Activated CD8-positive, alpha-beta memory T cell treated with anti-CD3 and anti-CD28 coated beads, Interleukin-2, amount 50 U/mL, for 1 hour (primary cell): ENCODE results near the gene STRN3.
"Not testable (repeated sequence)": the region's sequence is repeated elsewhere in the genome, so short reads cannot be mapped to it uniquely, and the experiment has no call there.

Experiments used
- DNase-seq: peaks from one replicate; pipeline ENCODE4 v3.0.0-alpha.2; 2020; ENCODE audit errors: extremely low read depth

Gene STRN3

DNA sequence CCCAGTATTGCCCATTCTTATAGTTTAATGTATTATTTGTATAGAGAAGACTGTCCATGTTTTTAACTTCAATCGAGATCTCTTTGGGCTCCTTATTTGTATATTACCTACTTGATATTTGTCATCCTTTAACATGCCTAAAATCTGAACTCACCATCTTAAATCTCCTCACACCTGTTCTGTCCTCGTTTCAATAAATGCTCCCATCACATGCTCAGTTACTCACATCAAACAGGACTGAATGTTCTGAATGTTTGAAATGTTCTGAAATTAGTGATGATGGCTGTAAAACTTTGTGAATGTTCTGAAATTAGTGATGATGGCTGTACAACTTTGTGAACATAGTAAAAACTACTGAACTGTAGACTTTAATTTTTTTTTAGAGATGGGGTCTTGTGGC is 117.4 kb downstream of the STRN3 start:
- DNase-seq = no peak

DNA sequence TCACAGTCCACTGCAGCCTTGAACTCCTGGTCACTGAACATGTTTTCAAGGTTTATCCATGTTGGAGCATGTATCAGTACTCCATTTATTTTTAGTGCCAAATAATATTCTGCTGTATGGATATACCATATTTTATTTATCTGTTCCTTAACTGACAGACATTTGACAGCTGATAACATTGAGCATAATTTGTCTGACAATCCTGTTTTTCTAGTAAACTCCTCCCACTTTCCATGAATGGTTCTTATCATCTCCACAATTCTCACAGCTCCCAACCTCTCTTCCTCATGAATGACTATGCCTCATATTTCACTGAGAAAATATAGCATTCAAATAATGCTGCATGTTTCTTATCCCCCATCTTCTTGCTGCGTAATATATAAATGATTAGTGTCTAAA is 118.5 kb downstream of the STRN3 start:
- DNase-seq = no peak

DNA sequence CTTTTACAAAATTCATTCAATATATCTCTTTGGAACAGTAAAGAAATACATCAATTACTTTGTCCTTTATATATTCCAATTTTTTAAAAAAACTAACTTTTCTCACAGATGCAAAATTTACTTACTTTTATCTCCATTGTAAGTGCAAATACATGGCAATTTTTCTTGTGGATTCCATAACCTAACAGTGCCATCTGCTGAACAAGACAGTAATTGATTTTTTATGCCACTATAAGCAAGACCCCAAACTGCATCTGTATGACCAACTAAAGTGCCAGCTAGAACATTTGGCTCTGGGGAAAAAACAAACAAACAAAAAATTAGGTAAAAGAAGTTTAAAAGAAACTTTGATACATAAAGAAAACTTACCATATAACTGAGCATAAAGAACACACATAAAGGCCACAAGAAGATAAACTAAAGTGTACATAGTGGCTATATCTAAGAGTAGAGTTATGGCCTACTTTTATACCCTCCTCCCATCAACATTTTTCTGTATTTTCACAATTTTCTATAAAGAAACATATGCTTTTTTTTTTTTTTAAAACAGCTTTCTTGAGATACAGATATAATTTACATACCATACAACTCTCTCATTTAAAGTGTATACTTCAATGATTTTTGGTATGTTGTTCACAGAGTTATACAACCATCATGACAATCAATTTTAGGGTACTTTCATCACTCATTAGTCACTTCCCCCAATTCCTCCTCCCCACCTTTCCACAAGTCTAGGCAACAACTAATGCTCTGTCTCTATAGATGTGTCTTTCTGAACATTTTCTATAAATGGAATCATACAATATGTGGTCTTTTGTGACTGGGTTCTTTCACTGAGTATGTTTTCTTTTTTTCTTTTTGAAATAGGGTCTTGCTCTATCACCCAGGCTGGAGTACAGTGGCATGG is 119.2 kb downstream of the STRN3 start:
- no peak for DNase-seq

DNA sequence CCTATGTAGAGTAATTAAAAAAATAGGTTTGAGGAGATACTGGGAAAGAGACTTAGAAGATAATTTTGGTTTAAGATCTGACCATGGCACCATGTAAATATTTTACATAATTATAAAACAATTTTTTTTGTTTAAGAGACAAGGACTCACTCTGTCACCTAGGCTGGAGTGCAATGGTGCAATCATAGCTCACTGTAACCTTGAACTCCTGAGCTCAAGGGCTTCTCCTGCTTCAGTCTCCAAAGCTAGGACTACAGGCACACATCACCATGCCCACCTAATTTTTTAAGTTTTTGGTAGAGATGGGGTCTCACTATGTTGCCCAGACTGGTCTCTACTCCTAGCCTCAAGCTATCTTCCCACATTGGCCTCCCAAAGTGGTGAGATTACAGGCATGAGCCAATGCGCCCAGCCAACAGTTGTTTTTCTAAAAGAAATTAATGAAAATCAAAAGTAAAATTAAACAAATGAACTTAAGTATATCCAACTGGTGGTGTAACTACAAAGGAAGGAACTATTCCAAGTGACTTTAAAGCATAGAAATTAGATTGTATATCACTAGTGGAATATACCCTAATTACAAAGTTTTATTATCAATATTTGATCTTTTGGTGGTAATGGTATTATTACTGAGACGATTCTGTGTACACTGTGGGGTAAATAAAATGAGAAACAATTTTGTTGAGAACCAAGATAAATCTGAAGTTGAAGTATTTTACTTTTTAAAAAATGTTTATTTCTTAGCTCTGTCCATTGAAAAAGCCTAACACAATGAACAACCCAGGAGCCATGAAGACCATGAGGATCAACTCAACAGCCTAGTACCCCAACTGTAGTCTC is 122.7 kb downstream of the STRN3 start:
- DNase-seq = no peak

DNA sequence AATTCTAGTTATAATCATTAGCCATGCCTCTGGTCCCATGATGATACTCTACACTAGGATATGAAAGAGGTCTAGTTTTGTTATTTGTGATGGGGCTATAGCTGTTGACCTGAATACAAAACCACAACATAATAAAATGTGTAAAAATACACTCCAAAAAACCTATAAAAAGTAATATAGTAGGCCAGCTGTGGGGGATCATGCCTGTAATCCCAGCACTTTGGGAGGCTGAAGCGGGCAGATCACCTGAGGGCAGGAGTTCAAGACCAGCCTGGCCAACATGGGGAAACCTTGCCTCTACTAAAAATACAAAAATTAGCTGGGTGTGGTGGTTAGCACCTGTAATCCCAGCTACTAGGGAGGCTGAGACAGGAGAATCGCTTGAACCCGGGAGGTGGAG is 129.1 kb downstream of the STRN3 start:
- not testable (repeated sequence) for DNase-seq

DNA sequence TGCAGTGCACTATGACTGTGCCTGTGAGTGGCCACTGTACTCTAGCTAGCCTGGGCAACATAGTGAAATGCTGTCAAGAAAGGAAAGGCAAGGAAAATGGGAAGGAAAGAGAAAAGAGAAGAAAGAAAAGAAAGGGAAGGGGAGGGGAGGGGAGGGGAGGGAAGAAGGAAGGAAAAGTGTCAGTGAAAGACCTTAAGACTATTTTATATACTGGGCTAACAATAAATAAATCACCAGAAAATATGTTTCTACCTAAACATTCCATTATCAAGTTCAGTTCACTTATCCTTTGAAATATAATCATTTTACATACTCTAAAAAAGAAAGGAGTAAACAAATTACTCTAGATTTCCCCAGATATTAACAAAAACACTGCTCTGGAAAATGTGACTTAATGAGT is 129.7 kb downstream of the STRN3 start:
- no peak for DNase-seq

DNA sequence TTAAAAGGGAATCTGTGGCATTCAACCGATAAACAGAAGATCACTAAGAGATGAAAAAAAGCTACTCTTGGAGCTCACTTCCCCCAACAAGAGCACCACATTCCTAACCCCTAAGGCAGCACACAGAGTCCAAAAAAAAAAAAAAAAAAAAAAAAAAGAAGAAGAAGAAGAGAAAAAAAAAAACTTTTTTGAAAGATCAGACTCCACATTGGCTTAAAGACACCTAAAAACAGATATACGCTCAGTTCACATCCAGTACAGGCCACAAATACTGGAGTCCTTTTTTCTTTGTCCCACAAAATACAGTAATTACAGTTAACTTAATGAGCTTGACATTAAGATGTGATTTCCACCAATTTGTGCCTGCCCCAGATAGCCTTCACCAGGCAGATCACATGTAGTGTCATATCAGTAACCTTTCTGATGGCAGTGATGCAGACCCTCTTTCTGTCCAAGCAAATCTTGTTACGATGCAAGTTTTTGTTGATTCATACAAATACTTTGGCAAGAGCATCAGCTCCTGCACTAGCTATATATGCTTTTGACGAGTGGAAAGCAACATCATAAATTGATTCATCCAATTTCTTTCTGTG is 131.2 kb downstream of the STRN3 start:
- no peak for DNase-seq

DNA sequence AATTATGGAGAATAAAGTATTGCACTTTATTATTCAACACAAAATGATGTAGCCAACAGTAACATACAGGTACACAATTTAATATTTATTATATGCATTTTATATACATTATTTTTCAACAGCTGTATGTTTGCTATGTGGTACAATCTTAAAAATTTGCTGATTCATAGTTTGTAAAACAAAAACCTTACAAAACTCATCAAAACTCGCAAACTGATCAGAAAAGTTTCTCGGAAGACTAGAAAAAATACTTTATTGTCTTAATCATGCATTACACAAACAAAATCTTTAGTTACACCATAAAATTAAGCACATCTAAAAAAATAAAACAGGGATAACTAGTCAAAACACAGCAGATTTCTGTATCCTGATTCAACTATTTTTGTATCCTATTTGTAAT is 132.4 kb downstream of the STRN3 start:
- DNase-seq = no peak

DNA sequence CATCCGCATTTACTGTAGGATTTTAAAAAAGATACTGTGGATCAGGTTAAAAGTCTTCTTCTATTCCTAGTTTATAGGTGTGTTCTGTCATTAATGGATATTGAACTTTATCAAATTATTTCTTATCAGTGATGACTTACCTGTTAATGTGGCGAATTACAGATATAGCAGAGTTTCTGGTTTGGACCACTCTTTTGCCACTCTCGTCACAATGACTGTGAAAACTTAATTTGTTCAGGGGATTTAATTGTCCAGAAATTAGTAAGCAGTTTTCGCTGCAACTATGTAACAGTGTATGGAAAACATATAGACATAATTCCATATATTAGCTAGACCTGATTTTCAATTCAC is 137.0 kb downstream of the STRN3 start:
- DNase-seq = no peak

DNA sequence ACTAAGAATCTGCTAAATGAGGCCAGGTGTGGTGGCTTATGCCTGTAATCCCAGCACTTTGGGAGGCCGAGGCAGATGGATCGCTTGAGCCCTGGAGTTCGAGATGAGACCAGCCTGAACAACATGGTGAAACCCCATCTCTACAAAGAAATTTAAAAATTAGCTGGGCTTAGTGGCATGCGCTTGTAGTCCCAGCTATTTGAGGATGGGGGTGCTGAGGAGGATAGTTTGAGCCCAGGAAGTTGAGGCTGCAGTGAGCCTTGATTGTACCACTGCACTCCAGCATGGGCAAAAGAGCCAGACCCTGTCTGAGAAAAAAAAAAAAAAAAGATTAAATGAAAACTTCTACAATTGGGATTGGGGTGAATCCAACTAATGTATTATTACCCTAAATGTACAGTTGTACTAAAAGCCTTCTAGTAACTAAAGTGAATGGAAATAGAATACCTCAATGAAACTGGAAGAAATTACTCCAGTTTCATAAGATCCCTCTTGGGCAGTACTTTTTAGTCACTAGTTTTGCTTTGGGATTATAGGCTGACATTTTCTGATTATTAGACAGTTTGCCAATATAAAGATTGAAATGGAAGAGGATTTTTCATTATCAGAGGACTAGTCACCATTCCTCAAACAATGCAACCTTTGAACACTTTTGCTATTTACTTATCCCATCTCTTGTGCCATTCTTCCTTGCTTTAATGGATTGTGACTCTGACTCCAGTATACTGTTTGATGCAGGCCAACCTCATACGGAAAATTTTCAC is 137.5 kb downstream of the STRN3 start:
- DNase-seq = no peak

DNA sequence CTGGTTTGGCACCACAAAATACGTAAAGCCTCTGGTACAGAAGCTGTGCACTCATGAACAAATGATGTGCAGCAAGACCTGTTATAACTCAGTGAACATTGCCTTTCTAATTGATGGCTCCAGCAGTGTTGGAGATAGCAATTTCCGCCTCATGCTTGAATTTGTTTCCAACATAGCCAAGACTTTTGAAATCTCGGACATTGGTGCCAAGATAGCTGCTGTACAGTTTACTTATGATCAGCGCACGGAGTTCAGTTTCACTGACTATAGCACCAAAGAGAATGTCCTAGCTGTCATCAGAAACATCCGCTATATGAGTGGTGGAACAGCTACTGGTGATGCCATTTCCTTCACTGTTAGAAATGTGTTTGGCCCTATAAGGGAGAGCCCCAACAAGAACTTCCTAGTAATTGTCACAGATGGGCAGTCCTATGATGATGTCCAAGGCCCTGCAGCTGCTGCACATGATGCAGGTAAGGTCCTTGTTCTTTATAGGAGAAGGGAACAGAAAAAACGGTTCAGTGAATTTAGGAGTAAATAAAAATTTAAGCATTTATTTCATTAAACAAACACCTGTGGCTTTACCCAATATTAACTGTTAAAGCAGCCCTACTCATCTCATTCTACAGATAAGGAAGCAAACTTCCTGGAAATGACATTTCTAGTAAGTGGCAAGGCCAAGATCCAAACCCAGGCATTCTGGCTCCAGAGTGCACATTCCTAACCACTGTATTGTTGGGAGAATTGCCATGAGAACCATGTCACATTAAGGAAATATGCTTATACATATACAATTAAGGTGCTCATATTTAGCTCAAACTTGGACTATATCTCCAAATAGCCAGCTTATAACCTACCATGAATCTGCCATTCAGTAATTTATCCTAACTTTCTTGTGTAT is 140.1 kb downstream of the STRN3 start:
- no peak for DNase-seq

DNA sequence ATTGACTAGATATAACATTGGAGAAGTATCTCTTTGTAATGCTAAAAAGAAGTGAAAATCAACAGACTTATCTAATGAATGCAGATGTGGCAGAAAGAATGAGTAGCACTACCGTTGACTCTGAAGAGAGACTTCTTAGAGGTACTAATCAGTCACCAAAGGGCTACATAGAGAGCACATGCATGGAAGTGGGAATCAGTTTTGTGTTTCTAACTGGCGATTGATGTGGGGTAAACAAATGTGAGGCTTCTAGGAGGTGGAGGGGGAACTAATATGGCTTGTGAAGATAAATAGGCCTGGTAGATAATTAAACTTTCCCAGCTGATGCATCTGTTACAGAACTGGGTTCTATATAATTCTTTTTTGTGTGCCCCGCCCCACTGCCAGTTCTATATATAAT is 141.3 kb downstream of the STRN3 start:
- DNase-seq = no peak

DNA sequence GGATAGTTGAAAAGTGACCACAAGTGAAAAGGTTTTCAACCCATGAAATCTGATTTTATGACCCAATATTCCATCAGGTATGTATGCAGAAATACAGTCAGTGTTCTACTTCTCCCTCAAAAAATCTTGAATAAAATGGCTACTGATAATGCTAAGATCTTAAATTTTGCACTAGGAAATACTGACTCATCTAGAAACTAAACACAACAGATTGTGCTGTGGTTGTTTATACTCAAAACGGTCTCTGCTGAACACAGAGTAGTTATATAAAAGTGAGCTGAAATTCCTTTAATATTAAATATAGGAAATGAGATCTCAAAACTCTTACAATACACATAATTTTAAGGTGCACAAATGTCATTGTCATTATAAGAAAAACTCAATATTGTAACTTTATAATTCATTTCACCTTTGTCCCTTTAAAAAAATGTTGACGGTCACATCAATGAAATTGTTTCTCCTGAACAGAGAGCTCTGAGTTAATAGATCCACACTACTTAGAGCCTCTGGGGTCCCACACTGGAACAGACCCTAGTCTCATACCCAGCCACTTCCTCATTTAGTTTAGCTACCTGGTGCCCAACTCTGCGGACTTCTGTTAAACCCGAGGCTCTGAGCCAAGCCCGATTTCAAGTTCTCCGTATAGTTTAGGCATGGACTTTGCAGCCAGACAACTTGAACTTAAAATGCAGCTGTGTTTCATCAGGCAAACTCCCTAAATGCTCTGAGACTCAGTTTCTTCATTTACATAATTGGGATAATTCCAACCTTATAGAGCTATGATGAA is 142.5 kb downstream of the STRN3 start:
- DNase-seq = no peak

DNA sequence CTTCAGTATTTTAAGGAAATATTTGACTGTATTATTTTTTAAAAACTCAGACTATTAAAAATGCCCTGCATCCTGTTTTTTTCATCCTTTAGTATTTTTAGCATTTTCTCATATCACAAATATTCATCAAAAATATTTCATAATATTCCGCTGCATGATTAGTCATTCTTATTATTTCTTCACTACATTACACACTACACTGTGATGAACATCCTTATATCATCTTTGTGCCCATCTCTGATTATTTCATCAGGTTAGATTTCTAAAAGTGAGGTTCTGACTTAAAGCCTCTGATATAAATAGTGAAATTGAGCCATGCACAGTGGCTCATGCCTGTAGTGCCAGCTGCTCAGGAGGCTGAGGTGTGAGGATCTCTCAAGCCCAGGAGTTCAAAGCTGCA is 143.7 kb downstream of the STRN3 start:
- no peak for DNase-seq

DNA sequence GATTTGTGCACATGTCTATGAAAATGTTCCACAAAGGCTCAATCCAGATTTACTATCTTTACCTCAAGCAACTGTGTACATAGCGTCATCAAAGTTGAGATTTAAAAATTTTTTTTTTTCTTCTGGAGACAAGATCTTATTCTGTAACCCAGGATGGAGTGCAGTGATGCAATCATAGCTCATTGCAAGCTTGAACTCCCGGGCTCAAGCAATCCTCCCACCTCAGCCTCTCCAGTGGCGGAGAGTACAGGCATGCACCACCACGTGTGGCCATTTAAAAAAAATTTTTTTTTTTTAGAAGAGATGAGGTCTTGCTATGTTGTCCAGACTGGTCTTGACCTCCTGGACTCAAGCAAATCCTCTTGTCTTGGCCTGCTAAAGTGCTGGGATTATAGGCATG is 149.5 kb downstream of the STRN3 start:
- DNase-seq = no peak

DNA sequence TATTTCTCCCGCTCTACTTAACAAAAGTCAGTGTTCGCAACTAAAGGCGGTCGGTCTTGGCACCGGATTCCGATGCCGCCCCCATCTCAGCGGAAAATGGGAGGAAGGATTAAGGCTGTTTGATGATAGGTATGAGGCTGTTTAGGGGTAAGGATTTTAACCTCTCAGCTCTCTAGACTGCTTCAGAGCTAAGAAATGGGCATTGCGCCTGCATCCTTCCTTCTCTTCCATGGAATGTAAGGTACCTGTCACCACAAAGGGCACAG is 150.5 kb downstream of the STRN3 start:
- no peak for DNase-seq

DNA sequence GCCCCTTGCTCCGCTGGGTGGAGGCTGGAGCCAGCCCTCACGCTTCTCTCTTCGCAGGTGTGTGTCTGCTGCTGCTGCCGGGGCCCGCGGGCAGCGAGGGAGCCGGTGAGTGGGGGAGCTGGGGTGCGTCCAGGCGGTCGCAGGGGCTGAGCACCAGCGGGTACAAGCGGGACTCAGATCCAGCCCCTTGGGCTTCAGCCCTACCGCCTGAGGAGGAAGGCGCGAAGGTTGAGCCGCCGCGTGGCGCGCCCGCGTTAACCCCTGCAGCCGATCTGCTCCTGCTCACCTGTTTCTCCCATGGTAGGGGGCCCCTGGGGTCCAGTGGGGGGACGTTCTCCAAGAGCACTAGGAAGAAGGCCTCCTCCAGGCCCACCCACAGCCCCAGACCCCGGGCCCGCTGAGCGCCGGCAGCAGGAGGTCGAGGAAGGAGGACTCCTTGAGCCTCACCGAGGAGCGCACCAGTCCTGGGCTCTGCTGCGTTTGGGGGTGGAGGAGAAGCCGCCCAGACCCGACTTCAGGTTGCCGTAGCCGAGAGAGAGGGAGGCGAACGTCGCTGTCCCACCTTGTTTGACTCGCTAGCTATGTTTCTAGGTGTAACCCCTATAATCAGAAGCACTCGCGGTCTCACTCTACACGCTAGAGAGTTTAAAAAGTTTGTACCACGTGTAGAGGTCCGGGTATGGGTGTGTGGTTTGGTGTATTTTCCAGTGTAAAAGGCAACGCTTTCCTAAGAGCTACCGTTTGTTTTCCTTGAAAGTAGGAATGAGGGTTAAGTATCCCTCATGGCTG is 151.0 kb downstream of the STRN3 start:
- no peak for DNase-seq

DNA sequence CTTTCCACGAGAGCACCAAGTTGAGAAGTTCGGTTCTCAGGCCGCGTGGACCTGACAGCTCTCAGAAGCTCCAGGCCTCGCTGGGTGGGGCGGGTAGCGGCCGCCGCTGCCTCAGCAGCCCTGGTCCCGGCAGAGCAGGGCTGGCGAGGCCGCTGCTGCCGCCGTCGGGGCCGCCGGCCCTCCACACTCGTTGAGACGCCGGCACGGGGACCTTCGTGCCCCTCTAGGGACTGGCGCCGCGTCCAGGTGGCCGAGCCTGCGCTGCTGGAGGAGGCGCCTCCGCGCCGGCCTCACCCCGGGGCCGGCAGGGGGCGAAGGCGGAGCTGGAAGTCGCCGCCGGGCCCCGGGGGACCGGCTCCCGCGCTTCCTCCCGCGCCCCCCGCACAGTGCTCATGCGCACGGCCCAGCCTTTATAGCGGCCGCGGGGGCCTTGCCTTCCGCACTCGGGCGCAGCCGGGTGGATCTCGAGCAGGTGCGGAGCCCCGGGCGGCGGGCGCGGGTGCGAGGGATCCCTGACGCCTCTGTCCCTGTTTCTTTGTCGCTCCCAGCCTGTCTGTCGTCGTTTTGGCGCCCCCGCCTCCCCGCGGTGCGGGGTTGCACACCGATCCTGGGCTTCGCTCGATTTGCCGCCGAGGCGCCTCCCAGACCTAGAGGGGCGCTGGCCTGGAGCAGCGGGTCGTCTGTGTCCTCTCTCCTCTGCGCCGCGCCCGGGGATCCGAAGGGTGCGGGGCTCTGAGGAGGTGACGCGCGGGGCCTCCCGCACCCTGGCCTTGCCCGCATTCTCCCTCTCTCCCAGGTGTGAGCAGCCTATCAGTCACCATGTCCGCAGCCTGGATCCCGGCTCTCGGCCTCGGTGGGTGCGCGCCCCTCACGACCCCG is 151.8 kb downstream of the STRN3 start, which contains the start of gene COCH:
Gene COCH (plus strand): TSS at position 440 of the 879 bp plus-strand sequence. CDS start 380 bp downstream, at position 820.
- no peak for DNase-seq
